Motor neuron (in vitro differentiated cells): Measurements from ENCODE around the gene FRRS1. TPM values are rescaled to one million over a fixed set of nuclear protein-coding genes. Genes with fewer than 3 reads are reported as not detected.
"Not testable (repeated sequence)": the region's sequence is repeated elsewhere in the genome, so short reads cannot be mapped to it uniquely, and the experiment has no call there.

ENCODE experiments used
- ATAC-seq, 8 experiments: fragments of 200-7000 bp; cut with Tn5 transposase; replicated peaks in 6 of 8; 2 replicates each; pipeline ENCODE4 v1.8.0; 2021; ENCODE audit warnings: mild to moderate bottlenecking in 8 of 8, moderate library complexity in 8 of 8
- H3K27ac ChIP-seq, 2 donors: fragments of 250-450 bp; sonication (Bioruptor Pico); 2 replicates each; pipeline ENCODE4 v1.9.0; 2021; ENCODE audit warnings: antibody characterized with exemption in 2 of 2, mild to moderate bottlenecking in 2 of 2, moderate library complexity in 1 of 2
- H3K4me1 ChIP-seq, 2 donors: fragments of 250-450 bp; sonication (Bioruptor Pico); replicated peaks in 1 of 2; 2 replicates each; pipeline ENCODE4 v1.6.1; 2021; ENCODE audit warnings: antibody characterized with exemption in 2 of 2, mild to moderate bottlenecking in 2 of 2, moderate library complexity in 1 of 2
- H3K4me3 ChIP-seq, 5 donors: fragments of 250-450 bp; sonication (Bioruptor Pico); 2 replicates each; pipeline ENCODE4 v1.9.0; 2021; ENCODE audit warnings: antibody characterized with exemption in 5 of 5, mild to moderate bottlenecking in 5 of 5, moderate library complexity in 4 of 5
- WGBS, 10 experiments: fragments of 450-650 bp; shearing (Covaris generic); methylation state at CpG; one replicate each; pipeline ENCODE4 v1.0.0; 2022; 5-methylcytosine and 5-hydroxymethylcytosine counted together
- in situ Hi-C, 9 experiments: fragments of 400-800 bp; cut with MboI; loops; one replicate each; pipeline ENCODE4 v1.15.0; 2021; ENCODE audit warnings: low sequenced_read_pairs in 9 of 9, low pct_unique_long_range_greater_than_20kb in 2 of 9; ENCODE audit not compliant: unreplicated experiment in 9 of 9
- total RNA-seq, 8 experiments: library from RNA; unstranded; fragments of 300-600 nt; gene quantifications; 2 replicates each; pipeline versions ENCODE4 v1.2.3 to v1.2.4, GENCODE V29; 2022

FRRS1 gene
- total RNA-seq, 8 experiments from 2014 or later = 2.8 to 36.7 (median 5.6) TPM

GRCh38 chr1:99759518-99760160 lies 6.8 kb downstream of the FRRS1 start:
- 63 to 100% (median 84%) methylated on average over 1 to 4 of the region's 4 CpGs for WGBS, 10 experiments
- ATAC-seq = no peak
- H3K4me3 ChIP-seq = no peak overlapping the region
- peaks cover 0 to 3% of the 10 kb centered on the region in 2 donors for H3K4me1 ChIP-seq
- in situ Hi-C loops = no loop called here
- no peak overlapping the region for H3K27ac ChIP-seq

- 90 to 100% (median 99%) methylated on average over 1 to 8 of the region's 8 CpGs; no CpG with 5 or more reads in 2 of the 10 experiments for WGBS, 10 experiments
- H3K27ac ChIP-seq, H3K4me1 ChIP-seq, ATAC-seq, in situ Hi-C loops, H3K4me3 ChIP-seq: not testable (repeated sequence)
Observed at GRCh38 chr1:99758686-99759517, 7.5 kb downstream of the FRRS1 start.

- in situ Hi-C loops = no loop called here
- Histone ChIP-seq H3K4me3 (no peak overlapping the region), H3K4me1 (peaks cover 0 to 3% of the 10 kb centered on the region in 2 donors), H3K27ac (no peak overlapping the region)
- ATAC-seq = peak in 2 of 8 experiments; percentile 24 to 43
- 0 to 33% (median 11%) methylated on average over 1 of the region's 1 CpG; no CpG with 5 or more reads in 1 of the 10 experiments for WGBS, 10 experiments
Observed at GRCh38 chr1:99758073-99758511, 8.3 kb downstream of the FRRS1 start.

- in situ Hi-C loops = no loop called here
- ATAC-seq = peak in 2 of 8 experiments; percentile 74 to 80
Observed at GRCh38 chr1:99756598-99756997, 9.8 kb downstream of the FRRS1 start.

GRCh38 chr1:99755664-99756063 lies 10.8 kb downstream of the FRRS1 start:
- no peak overlapping the region for H3K4me3 ChIP-seq
- ATAC-seq = no peak
- peaks cover 0 to 3% of the 10 kb centered on the region in 2 donors for H3K4me1 ChIP-seq
- in situ Hi-C loops = no loop called here
- no peak overlapping the region for H3K27ac ChIP-seq
- WGBS, 10 experiments = 63 to 90% (median 80%) methylated on average over 1 to 2 of the region's 2 CpGs

More at GRCh38 chr1:99756598-99756997, 9.8 kb downstream of the FRRS1 start:
- H3K4me3 ChIP-seq = no peak overlapping the region
- H3K4me1 ChIP-seq = peaks cover 0 to 3% of the 10 kb centered on the region in 2 donors
- H3K27ac ChIP-seq = no peak overlapping the region
- WGBS, 10 experiments = 4 to 100% (median 84%) methylated on average over 1 to 3 of the region's 3 CpGs

- no peak for ATAC-seq
- Histone ChIP-seq H3K4me1 (peaks cover 0 to 3% of the 10 kb centered on the region in 2 donors), H3K4me3 (no peak overlapping the region), H3K27ac (no peak overlapping the region)
- in situ Hi-C loops = no loop called here
- WGBS, 10 experiments = 93 to 100% (median 98%) methylated on average over 3 to 5 of the region's 5 CpGs; no CpG with 5 or more reads in 1 of the 10 experiments
Observed at GRCh38 chr1:99754697-99755096, 11.7 kb downstream of the FRRS1 start.

- 64 to 100% (median 96%) methylated on average over 2 of the region's 2 CpGs; no CpG with 5 or more reads in 2 of the 10 experiments for WGBS, 10 experiments
- Histone ChIP-seq H3K4me3 (no peak overlapping the region), H3K4me1 (peaks cover 0 to 3% of the 10 kb centered on the region in 2 donors), H3K27ac (no peak overlapping the region)
- no peak for ATAC-seq
- in situ Hi-C loops = no loop called here
Observed at GRCh38 chr1:99754055-99754626, 12.3 kb downstream of the FRRS1 start.

- peaks cover 0 to 3% of the 10 kb centered on the region in 2 donors for H3K4me1 ChIP-seq
- H3K27ac ChIP-seq = no peak overlapping the region
- peak in 1 of 8 experiments; percentile 21 for ATAC-seq
- H3K4me3 ChIP-seq = no peak overlapping the region
- in situ Hi-C loops = no loop called here
- 67 to 100% (median 89%) methylated on average over 1 of the region's 1 CpG; no CpG with 5 or more reads in 1 of the 10 experiments for WGBS, 10 experiments
Observed at GRCh38 chr1:99751877-99752504, 14.4 kb downstream of the FRRS1 start.

GRCh38 chr1:99749504-99750347 lies 16.7 kb downstream of the FRRS1 start:
- no peak overlapping the region for H3K4me3 ChIP-seq
- no peak overlapping the region for H3K27ac ChIP-seq
- in situ Hi-C loops = no loop called here
- H3K4me1 ChIP-seq = no peaks in the 10 kb centered on the region
- ATAC-seq = peak in 3 of 8 experiments; percentile 19 to 93 (median 70)
- WGBS, 10 experiments = 0 to 100% (median 67%) methylated on average over 1 to 2 of the region's 2 CpGs; no CpG with 5 or more reads in 3 of the 10 experiments

GRCh38 chr1:99748419-99748818 lies 18.0 kb downstream of the FRRS1 start:
- WGBS, 10 experiments = 60 to 100% (median 91%) methylated on average over 1 to 2 of the region's 2 CpGs
- Histone ChIP-seq H3K4me1 (no peaks in the 10 kb centered on the region), H3K4me3 (no peak overlapping the region), H3K27ac (no peak overlapping the region)
- ATAC-seq = no peak
- in situ Hi-C loops = no loop called here

- no peak for ATAC-seq
- H3K27ac ChIP-seq = no peak overlapping the region
- H3K4me1 ChIP-seq = no peaks in the 10 kb centered on the region
- in situ Hi-C loops = no loop called here
- H3K4me3 ChIP-seq = no peak overlapping the region
- 45 to 100% (median 100%) methylated on average over 1 to 2 of the region's 2 CpGs; no CpG with 5 or more reads in 5 of the 10 experiments for WGBS, 10 experiments
Observed at GRCh38 chr1:99745684-99746083, 20.8 kb downstream of the FRRS1 start.

GRCh38 chr1:99745061-99745460 lies 21.4 kb downstream of the FRRS1 start:
- no peak for ATAC-seq
- 70 to 100% (median 92%) methylated on average over 1 to 7 of the region's 7 CpGs for WGBS, 10 experiments
- Histone ChIP-seq H3K4me1 (no peaks in the 10 kb centered on the region), H3K4me3 (no peak overlapping the region), H3K27ac (no peak overlapping the region)
- in situ Hi-C loops = no loop called here
